HG03442 (cell line): Measurements from ENCODE around the gene RHOT1.
"Not testable (repeated sequence)": the region's sequence is repeated elsewhere in the genome, so short reads cannot be mapped to it uniquely, and the experiment has no call there.

Source experiments
- ATAC-seq: cut with Tn5 transposase; IDR thresholded peaks from one replicate; pipeline ENCODE4 v1.9.1; 2021; ENCODE audit warnings: mild to moderate bottlenecking, moderate library complexity; ENCODE audit not compliant: unreplicated experiment

Gene RHOT1

DNA sequence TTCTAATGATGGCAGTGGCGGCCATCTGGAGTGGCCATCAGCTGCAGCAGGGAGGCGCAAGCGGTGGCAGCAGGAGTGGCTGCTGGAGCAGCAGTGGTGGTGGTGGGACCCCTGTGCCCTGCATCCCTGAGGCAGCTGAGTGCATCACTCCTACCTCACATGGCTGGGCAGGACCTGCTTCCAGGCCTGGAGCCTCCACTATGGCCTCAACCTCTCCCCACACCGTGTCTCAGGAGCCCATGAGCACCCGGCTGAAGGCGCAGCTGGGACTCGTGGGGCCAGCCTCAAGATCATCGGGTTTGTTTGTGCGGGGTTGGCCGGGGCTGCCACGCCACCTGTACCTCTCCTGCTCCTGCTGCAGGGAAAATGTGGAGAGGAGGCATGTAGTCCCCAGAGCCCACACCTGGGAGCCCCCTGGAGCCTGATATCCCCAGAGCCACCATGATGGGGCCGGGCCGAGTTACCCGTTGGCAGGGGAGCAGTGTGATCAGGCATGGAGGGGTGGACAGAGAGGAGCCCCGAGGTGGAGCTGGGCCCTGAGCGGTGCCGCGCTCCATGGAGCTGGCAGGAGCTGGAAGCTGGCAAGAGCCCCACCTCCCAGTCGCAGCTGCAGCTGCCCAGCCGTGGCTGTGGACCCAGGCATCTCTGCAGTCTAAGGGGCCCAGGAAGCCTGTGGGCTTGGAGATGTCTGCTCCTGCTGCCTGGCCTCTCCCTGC is 16.7 kb downstream of the RHOT1 start:
- ATAC-seq = no peak

DNA sequence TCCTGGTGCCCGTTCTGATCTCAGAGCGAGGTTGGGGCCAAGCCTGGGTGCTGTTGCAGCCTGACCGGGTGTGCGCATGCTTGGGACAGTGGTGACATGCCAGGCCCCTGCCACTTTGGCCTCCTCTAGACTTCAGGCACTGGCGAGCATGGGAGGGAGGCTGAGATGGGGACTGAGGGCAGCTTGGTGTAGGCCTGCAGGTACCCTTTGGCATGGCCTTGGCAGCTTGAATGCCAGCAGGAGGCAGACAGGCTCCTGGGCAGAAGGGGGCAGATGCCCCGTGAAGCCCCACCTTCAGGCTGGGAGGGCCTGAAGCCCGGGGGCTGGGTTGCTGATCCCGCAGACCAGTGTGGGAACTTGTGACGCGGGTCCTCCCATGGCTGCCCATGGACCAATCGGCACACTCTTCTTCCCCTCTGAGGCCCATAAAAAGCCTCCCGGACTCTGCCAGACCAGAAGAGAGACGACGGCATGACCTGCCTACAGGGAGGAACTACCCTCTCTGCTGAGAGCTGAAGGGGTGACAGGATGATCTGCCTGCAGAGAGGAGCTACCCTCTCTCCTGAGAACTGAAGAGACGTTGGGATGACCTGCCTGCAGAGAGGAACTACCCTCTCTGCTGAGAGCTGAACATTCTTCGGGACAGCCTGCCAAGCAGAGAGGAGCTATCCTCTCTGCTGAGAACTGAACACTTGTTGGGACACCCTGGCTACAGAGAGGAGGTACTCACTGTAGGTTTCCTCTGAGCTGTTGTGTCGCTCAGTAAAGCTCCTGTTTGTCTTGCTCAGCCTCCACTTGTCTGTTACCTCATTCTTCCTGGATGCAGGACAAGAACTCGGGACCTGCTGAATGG is 17.5 kb downstream of the RHOT1 start:
- ATAC-seq = no peak

DNA sequence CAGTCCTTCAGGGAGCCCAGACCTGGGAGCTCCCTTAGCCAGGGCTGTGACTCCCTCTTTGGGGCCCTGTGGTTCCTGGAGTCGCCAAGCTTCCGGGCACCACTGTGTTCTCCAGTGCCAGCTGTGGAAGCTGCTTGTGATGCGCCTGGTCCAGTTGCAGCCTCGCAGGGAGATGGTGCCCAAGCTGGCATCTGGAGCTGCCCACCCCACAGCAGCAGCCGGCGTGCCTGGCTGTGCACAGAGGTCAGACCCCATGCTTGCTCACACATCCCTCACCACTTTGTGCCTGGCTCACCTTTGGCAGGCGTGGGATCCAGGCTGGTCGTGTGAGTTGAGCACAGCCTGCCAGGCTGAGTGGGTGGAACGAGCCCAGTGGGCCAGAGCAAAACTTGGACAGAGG is 18.2 kb downstream of the RHOT1 start:
- no peak for ATAC-seq

DNA sequence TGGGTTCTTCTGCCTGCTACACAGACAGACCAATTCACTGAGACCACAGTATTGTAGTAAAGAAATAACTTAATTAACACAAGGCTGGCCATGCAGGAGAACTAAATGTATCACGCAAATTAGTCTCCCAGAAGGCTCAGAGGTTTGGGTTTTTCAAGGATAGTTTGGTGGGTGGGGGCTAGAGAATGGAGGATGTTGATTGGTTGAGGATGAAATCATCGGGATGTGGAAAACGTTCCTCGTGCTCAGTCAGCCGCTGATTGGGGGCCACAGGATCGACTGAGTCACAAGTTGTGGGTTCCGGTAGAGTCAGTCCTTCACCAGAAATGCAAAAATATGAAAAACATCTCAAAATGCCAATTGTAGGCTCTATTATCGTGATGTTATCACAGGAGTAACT is 18.7 kb downstream of the RHOT1 start:
- no peak for ATAC-seq

DNA sequence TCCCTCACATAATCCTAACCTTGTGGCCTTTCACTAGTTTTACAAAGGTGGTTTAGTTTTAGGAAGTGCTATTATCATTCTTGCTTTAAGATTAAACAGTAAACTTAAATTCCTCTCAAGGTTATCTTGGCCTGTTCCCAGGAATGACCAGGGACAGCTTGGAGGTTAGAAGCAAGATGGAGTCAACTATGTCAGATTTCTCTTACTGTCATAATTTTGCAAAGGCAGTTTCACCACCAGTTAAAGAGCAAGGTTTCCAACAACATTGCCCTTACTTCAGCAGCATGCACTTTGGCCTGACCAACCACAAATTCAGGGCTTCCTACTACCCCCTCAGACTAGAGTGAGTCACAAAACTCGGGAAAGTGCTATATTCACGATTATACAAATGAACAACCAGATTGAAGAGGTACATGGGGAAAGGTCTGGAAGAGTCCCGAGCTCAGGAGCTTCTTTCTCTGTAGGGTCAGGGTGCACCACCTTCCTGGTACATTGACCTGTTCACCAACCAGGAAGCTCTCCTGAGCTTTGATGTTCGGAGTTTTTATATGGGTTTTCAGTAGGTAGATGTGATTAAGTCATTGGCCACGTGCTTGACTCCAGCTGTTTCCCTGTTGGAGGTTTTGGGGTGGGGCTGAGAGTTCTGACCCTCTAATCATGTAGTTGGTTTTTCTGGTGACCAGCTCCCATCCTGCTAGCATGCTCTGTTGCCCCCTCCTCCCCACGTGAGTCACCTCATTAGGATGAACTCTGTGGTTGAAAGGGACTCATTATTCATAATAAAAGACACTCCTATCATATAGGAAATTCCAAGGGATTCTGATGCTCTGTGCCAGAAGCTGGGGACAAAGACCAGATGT is 19.4 kb downstream of the RHOT1 start:
- ATAC-seq = no peak

DNA sequence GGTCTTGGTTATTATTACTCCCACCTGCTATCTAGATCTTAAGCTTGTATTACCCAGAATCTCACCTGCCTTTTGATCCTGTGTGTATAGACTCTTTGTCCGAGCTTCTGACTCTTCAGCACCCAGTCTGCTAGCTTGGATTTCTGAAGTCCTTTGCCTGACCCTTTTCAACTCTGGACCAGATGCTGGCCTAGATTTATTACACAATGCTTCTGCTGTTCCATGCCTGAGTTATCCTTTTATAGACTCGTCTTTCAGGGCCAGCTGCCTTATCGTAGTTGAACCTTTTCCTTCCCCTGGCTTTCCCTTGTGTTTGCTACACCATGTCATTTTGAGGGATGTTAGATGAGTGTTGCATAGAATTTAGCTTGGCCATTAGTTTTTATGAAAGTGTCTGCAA is 32.6 kb downstream of the RHOT1 start:
- ATAC-seq = no peak

DNA sequence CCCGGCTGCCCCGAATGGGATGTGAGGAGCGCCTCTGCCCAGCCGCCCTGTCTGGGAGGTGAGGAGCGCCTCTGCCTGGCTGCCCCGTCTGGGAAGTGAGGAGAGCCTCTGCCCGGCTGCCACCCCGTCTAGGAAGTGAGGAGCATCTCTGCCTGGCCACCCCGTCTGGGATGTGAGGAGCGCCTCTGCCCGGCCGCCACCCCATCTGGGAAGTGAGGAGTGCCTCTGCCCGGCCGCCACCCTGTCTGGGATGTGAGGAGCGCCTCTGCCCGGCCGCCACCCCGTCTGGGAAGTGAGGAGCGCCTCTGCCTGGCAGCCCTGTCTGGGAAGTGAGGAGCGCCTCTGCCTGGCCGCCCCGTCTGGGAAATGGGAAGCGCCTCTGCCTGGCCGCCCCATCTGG is 36.4 kb downstream of the RHOT1 start:
- not testable (repeated sequence) for ATAC-seq

DNA sequence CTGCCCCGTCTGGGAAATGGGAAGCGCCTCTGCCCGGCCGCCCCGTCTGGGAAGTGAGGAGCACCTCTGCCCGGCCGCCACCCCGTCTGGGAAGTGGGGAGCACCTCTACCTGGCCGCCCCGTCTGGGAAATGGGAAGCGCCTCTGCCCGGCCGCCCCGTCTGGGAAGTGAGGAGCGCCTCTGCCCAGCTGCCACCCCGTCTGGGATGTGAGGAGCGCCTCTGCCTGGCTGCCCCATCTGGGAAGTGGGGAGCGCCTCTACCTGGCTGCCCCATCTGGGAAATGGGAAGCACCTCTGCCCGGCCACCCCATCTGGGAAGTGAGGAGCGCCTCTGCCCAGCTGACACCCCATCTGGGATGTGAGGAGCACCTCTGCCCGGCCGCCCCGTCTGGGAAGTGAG is 36.8 kb downstream of the RHOT1 start:
- ATAC-seq = not testable (repeated sequence)

DNA sequence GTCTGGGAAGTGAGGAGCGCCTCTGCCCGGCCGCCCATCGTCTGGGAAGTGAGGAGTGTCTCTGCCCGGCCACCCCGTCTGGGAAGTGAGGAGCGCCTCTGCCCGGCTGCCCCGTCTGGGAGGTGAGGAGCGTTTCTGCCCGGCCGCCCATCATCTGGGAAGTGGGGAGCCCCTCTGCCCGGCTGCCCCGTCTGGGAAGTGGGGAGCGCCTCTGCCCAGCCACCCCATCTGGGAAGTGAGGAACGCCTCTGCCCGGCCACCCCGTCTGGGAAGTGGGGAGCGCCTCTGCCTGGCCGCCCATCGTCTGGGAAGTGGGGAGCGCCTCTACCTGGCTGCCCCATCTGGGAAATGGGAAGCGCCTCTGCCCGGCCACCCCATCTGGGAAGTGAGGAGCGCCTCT is 37.2 kb downstream of the RHOT1 start:
- not testable (repeated sequence) for ATAC-seq

DNA sequence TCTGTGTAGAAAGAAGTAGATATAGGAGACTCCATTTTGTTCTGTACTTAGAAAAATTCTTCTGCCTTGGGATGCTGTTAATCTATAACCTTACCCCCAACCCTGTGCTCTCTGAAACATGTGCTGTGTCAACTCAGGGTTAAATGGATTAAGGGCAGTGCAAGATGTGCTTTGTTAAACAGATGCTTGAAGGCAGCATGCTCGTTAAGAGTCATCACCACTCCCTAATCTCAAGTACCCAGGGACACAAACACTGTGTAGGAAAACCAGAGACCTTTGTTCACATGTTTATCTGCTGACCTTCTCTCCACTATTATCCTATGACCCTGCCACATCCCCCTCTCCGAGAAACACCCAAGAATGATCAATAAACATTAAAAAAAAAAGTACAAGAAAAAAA is 38.0 kb downstream of the RHOT1 start:
- not testable (repeated sequence) for ATAC-seq

DNA sequence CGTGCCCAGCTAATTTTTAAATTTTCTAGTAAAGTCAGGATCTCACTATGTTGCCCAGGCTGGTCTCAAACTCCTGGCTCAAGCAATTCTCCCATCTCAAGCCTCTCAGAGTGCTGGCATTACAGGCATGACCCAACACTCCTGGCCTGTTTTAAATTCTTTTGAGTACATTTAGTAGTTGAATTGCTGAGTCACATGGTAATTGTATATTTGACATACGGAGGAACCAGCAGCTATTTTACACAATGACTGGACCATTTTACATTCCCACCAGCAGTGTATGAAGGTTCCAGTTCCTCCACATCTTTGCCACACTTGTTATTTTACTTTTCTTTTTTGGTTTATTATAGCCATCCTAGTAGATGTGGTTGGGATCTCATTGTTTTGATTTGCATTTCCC is 43.6 kb downstream of the RHOT1 start:
- no peak for ATAC-seq

DNA sequence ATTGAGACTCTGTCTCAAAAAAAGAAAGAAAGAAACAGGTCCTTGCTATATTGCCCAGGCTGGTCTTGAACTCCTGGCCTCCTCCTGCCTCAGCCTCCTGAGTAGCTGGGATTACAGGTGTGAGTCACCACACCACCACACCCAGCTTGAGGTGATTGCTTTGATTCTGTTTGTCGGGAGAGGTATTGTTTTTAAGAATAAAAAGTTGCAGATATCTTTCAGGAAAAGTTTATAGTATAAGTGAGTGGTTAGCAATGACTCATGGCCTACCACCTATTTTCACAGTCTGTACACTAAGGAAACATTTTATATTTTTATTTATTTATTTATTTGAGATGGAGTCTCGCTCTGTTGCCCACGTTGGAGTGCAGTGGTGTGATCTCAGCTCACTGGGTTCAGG is 45.0 kb downstream of the RHOT1 start:
- no peak for ATAC-seq

DNA sequence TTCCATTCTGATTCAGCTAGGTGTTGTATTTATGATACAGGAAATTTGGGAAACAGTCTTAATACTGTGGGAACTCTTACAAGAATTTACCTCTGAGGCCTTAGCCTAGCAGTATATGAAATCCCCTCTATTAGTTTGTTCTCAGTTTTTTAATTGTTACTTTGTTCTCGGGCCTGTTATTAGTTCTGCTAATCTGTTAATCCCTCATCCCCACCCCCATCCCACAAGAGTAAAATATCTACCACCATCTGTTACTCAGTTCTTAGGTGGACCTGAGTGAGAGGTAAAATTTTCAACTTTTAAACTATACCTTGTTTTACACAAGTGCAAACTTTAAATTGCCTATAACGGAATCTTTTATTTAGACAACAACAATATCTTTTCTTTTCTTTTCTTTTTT is 47.0 kb downstream of the RHOT1 start:
- ATAC-seq = no peak

DNA sequence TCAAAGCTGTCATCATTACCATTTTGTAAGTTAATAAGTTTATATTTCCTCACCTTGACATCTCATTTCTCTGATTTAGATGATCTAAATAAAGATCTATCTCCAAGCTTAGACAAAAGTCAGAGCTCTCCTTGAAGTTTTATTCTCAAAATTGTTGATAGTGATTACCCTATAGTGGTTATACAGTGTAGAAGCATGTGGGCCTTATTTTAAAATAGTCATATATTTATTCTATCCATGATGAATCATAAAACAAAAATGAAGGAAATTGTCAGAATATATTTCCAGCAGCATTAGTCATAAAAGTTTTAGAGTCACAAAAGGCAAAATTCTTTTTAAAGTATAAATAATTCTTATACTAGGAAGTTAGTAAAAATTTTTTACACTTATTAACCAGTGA is 49.0 kb downstream of the RHOT1 start:
- no peak for ATAC-seq

DNA sequence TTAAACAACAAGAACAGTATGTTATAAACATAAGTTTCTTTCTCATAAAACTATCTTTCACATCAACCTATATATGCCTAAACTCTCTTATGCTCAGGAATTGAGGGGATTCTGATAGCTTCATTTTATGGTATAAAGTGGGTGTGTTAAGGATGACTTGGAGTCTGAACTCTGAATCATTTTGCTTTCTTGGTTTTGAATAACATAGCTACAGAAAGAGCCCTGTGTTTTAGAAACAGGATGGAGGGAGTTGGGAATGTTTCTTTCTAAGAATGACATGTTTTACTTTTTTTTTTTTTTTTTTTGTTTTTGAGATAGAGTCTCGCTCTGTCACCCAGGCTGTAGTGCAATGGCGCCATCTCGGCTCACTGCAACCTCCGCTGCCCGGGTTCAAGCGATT is 50.1 kb downstream of the RHOT1 start:
- no peak for ATAC-seq

DNA sequence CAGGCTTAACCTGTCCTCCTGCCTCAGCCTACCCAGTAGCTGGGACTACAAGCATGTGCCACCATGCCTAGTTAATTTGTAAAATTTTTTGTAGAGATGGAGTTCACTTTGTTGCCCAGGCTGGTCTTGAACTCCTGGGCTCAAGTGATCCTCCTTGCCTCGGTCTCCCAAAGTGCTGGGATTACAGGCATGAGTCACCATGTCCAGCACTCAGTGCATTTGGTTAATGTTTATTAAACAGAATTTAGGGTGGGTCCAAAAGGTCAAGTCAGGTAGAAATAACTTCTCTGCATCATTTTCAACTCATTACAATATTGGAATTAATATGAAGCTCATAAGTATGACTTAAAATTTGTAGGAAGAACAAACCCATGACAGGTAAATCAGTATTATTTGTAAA is 55.7 kb downstream of the RHOT1 start:
- no peak for ATAC-seq

DNA sequence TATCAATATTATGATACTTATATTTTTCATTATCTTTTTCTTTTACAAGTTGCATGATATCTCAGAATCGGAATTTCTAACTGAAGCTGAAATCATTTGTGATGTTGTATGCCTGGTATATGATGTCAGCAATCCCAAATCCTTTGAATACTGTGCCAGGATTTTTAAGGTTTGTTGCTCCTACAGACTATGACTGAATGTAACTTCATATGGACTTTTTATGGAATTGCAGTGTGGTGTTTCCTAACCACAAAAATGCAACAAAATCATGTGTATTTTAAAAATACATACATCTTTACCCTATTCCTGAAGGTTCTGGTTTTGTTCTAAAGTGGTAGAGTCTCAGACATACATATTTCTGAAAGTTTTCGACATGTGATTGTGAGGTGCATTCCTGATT is 64.6 kb downstream of the RHOT1 start:
- no peak for ATAC-seq

DNA sequence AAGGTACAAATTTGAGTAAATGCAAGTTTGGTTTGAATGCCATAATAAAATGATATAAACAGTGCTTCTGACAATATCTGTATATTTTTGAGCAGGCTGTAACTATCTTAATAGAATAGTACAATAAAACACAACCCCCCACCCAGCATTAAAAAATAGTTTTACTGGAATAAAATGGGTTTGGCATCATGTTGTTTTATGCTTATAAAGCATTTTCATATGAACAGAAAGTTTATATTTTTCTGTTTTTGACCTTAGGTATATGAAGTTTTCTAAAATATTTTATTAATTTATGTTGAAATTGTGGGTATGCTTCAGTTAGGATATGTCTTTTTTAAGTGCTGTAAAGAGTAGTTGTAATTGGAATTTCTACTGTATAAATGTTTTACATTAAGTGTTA is 66.1 kb downstream of the RHOT1 start:
- ATAC-seq = no peak

DNA sequence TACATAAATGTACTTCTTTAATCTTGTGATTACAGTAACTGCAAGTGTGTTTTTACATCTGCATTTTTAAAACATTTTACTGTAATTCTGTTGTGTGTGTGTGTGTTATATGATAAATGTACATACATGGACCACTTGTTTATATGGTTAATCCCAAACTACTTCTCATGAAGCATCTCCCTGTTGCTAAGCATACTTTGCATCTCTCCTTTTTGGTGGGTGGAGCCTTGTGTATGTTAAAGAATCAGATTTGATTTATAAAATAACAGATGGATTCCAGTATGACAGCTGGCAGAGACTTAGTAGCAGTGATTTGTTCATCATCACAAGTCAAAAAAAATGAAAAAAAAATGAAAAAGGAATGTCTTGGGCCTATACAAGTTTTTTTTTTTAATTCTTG is 67.3 kb downstream of the RHOT1 start:
- ATAC-seq = no peak

DNA sequence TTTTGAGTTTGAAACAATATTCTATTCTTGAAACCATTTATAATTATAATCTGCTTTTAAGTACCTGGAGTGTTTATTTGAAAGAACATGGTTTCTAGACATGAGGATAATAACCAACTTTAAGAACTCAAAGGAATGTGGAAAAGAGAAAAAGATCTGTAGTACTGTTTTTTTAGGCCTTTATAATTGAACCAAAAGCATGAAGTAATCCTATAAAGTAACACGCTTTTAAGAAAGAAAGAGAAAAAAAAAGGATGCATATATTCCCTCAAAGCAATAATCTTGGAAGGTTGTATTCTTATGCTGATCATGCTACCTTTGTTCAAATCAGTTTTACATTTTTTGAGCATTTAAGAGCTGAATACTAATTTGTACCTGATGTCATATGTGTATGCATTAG is 69.4 kb downstream of the RHOT1 start:
- no peak for ATAC-seq

DNA sequence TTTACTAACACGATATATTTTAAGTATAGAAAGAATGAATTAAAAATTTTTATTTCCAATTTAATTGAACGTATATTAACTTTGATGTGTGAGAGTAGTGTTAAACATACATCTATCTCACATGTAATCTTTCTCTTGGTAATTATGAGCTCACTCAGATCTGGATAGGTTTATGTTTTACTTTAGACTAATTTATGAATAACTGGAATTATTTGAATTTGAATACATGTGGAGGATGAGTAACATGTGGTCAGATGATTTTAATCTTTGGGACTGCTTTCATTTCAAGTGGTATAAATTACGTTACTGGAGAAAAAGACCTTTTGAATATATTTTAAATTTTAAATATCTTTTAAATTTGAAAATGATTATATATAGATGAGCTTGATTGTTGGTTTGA is 73.4 kb downstream of the RHOT1 start:
- no peak for ATAC-seq

DNA sequence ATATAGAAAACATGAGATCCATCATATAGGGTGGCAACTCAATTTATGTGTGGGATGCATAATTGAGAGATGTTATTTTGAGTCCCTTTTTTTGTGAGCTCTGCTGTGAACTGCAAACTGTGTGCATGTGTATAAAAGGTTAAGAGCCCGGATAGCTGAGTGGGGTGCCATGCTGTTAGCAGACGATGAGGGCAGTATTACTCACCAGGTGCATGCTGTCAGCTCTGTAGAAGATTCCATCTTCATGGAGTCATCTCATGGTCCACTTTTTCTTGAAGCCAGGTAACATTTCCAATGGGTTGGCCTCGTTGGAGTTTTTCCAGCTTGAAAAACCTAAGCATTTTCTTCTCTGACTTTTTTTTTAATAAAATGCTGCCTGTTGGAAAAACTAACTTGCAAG is 80.3 kb downstream of the RHOT1 start:
- no peak for ATAC-seq
